ENCODE data around the gene CDC20B.
A peak's percentile ranks its signal among the peaks of the same experiment; 100 is the strongest.

The CDC20B gene

GRCh38 chr5:55172937-55173686, at the start of gene CDC20B:
CDC20B (minus strand) TSS chr5:55173177; CDS start chr5:55173000, 177 bp downstream.
- peak; percentile 55 for DNase-seq

- DNase-seq = no peak
Observed at GRCh38 chr5:55222092-55222984, 49.4 kb upstream of the CDC20B start.

GRCh38 chr5:55220433-55221185, 47.6 kb upstream of the CDC20B start:
- no peak for DNase-seq

- DNase-seq = no peak
Observed at GRCh38 chr5:55219770-55220169, 46.8 kb upstream of the CDC20B start.

GRCh38 chr5:55218967-55219366, 46.0 kb upstream of the CDC20B start:
- no peak for DNase-seq

- DNase-seq = no peak
Observed at GRCh38 chr5:55211184-55211874, 38.4 kb upstream of the CDC20B start.

GRCh38 chr5:55205001-55205400, 32.0 kb upstream of the CDC20B start:
- DNase-seq = no peak

- DNase-seq = no peak
Observed at GRCh38 chr5:55191165-55191564, 18.2 kb upstream of the CDC20B start.

- DNase-seq = no peak
Observed at GRCh38 chr5:55188656-55189540, 15.9 kb upstream of the CDC20B start.

GRCh38 chr5:55187370-55187769, 14.4 kb upstream of the CDC20B start:
- no peak for DNase-seq

- no peak for DNase-seq
Observed at GRCh38 chr5:55180016-55180415, 7.0 kb upstream of the CDC20B start.

- DNase-seq = no peak
Observed at GRCh38 chr5:55177078-55177477, 4.1 kb upstream of the CDC20B start.

GRCh38 chr5:55176176-55176818, 3.3 kb upstream of the CDC20B start:
- DNase-seq = no peak

GRCh38 chr5:55175781-55176175, 2.8 kb upstream of the CDC20B start:
- no peak for DNase-seq

- DNase-seq = no peak
Observed at GRCh38 chr5:55173687-55174230, 782 bp upstream of the CDC20B start.

- DNase-seq = peak; percentile 37
Observed at GRCh38 chr5:55172051-55172899, 702 bp downstream of the CDC20B start.

GRCh38 chr5:55171471-55171870, 1.5 kb downstream of the CDC20B start:
- no peak for DNase-seq

- DNase-seq = no peak
Observed at GRCh38 chr5:55162666-55163065, 10.3 kb downstream of the CDC20B start.

GRCh38 chr5:55160493-55161209, 12.3 kb downstream of the CDC20B start:
- no peak for DNase-seq

All from activated CD4-positive, alpha-beta T cell treated with anti-CD3 and anti-CD28 coated beads for 1 hour (primary cell).